Measurements from ENCODE around the gene ZNF408.
A peak's percentile ranks its signal among the peaks of the same experiment; 100 is the strongest.

ZNF408 gene

GRCh38 chr11:46676436-46677158 lies 24.2 kb upstream of the ZNF408 start:
- Histone ChIP-seq H3K27ac (ENCODE audit: low read depth, low read length) (peak overlapping the region; percentile 17), H3K4me1 (ENCODE audit: insufficient read depth, low read length) (peaks cover 22% of the 10 kb centered on the region), H3K36me3 (ENCODE audit: insufficient read depth, low read length) (peaks cover 63% of the 10 kb centered on the region), H3K27me3 (ENCODE audit: control insufficient read depth in 1 of 2, insufficient read depth in 2 of 2, low read length in 2 of 2) (no peaks in the 10 kb centered on the region), H3K9me3 (ENCODE audit: low read length) (no peaks in the 10 kb centered on the region), H3K9ac (ENCODE audit: low read length) (no peak overlapping the region), H3K4me3 (ENCODE audit: low read depth in 1 of 2, low read length in 2 of 2) (no peak overlapping the region)

GRCh38 chr11:46677169-46677568 lies 23.7 kb upstream of the ZNF408 start:
- no peak overlapping the region for H3K27ac ChIP-seq (ENCODE audit: low read depth, low read length)
- H3K9me3 ChIP-seq (ENCODE audit: low read length), result no peaks in the 10 kb centered on the region
- H3K36me3 ChIP-seq (ENCODE audit: insufficient read depth, low read length), result peaks cover 64% of the 10 kb centered on the region
- peaks cover 22% of the 10 kb centered on the region for H3K4me1 ChIP-seq (ENCODE audit: insufficient read depth, low read length)
- no peaks in the 10 kb centered on the region for H3K27me3 ChIP-seq (ENCODE audit: control insufficient read depth in 1 of 2, insufficient read depth in 2 of 2, low read length in 2 of 2)
- H3K9ac ChIP-seq (ENCODE audit: low read length), result no peak overlapping the region
- no peak overlapping the region for H3K4me3 ChIP-seq (ENCODE audit: low read depth in 1 of 2, low read length in 2 of 2)

GRCh38 chr11:46677991-46678740 lies 22.7 kb upstream of the ZNF408 start:
- no peak overlapping the region for H3K4me3 ChIP-seq (ENCODE audit: low read depth in 1 of 2, low read length in 2 of 2)
- H3K36me3 ChIP-seq (ENCODE audit: insufficient read depth, low read length), result peaks cover 54% of the 10 kb centered on the region
- H3K4me1 ChIP-seq (ENCODE audit: insufficient read depth, low read length), result peaks cover 22% of the 10 kb centered on the region
- H3K9me3 ChIP-seq (ENCODE audit: low read length), result no peaks in the 10 kb centered on the region
- no peaks in the 10 kb centered on the region for H3K27me3 ChIP-seq (ENCODE audit: control insufficient read depth in 1 of 2, insufficient read depth in 2 of 2, low read length in 2 of 2)
- no peak overlapping the region for H3K9ac ChIP-seq (ENCODE audit: low read length)
- H3K27ac ChIP-seq (ENCODE audit: low read depth, low read length), result no peak overlapping the region

GRCh38 chr11:46678741-46679130 lies 22.1 kb upstream of the ZNF408 start:
- Histone ChIP-seq H3K36me3 (ENCODE audit: insufficient read depth, low read length) (peaks cover 50% of the 10 kb centered on the region), H3K27me3 (ENCODE audit: control insufficient read depth in 1 of 2, insufficient read depth in 2 of 2, low read length in 2 of 2) (no peaks in the 10 kb centered on the region)

GRCh38 chr11:46679241-46680163 lies 21.3 kb upstream of the ZNF408 start:
- no peak overlapping the region for H3K4me3 ChIP-seq (ENCODE audit: low read depth in 1 of 2, low read length in 2 of 2)
- H3K9ac ChIP-seq (ENCODE audit: low read length), result no peak overlapping the region
- peaks cover 50% of the 10 kb centered on the region for H3K36me3 ChIP-seq (ENCODE audit: insufficient read depth, low read length)
- no peaks in the 10 kb centered on the region for H3K9me3 ChIP-seq (ENCODE audit: low read length)
- no peak overlapping the region for H3K27ac ChIP-seq (ENCODE audit: low read depth, low read length)
- H3K27me3 ChIP-seq (ENCODE audit: control insufficient read depth in 1 of 2, insufficient read depth in 2 of 2, low read length in 2 of 2), result no peaks in the 10 kb centered on the region
- peaks cover 21% of the 10 kb centered on the region for H3K4me1 ChIP-seq (ENCODE audit: insufficient read depth, low read length)

More at GRCh38 chr11:46678741-46679130, 22.1 kb upstream of the ZNF408 start:
- H3K27ac ChIP-seq (ENCODE audit: low read depth, low read length), result no peak overlapping the region
- peaks cover 22% of the 10 kb centered on the region for H3K4me1 ChIP-seq (ENCODE audit: insufficient read depth, low read length)
- no peak overlapping the region for H3K9ac ChIP-seq (ENCODE audit: low read length)
- H3K9me3 ChIP-seq (ENCODE audit: low read length), result no peaks in the 10 kb centered on the region
- no peak overlapping the region for H3K4me3 ChIP-seq (ENCODE audit: low read depth in 1 of 2, low read length in 2 of 2)

GRCh38 chr11:46680164-46680760 lies 20.6 kb upstream of the ZNF408 start:
- H3K36me3 ChIP-seq (ENCODE audit: insufficient read depth, low read length), result peaks cover 50% of the 10 kb centered on the region
- H3K27ac ChIP-seq (ENCODE audit: low read depth, low read length), result no peak overlapping the region
- no peak overlapping the region for H3K4me3 ChIP-seq (ENCODE audit: low read depth in 1 of 2, low read length in 2 of 2)
- H3K9ac ChIP-seq (ENCODE audit: low read length), result no peak overlapping the region
- H3K27me3 ChIP-seq (ENCODE audit: control insufficient read depth in 1 of 2, insufficient read depth in 2 of 2, low read length in 2 of 2), result no peaks in the 10 kb centered on the region
- H3K9me3 ChIP-seq (ENCODE audit: low read length), result no peaks in the 10 kb centered on the region
- peaks cover 13% of the 10 kb centered on the region for H3K4me1 ChIP-seq (ENCODE audit: insufficient read depth, low read length)

- Histone ChIP-seq H3K36me3 (ENCODE audit: insufficient read depth, low read length) (peaks cover 51% of the 10 kb centered on the region), H3K9ac (ENCODE audit: low read length) (no peak overlapping the region), H3K4me3 (ENCODE audit: low read depth in 1 of 2, low read length in 2 of 2) (no peak overlapping the region), H3K9me3 (ENCODE audit: low read length) (no peaks in the 10 kb centered on the region), H3K4me1 (ENCODE audit: insufficient read depth, low read length) (peaks cover 8% of the 10 kb centered on the region), H3K27me3 (ENCODE audit: control insufficient read depth in 1 of 2, insufficient read depth in 2 of 2, low read length in 2 of 2) (no peaks in the 10 kb centered on the region), H3K27ac (ENCODE audit: low read depth, low read length) (no peak overlapping the region)
Observed at GRCh38 chr11:46680815-46681214, 20.0 kb upstream of the ZNF408 start.

- H3K36me3 ChIP-seq (ENCODE audit: insufficient read depth, low read length), result peaks cover 57% of the 10 kb centered on the region
- no peak overlapping the region for H3K9ac ChIP-seq (ENCODE audit: low read length)
- no peaks in the 10 kb centered on the region for H3K9me3 ChIP-seq (ENCODE audit: low read length)
- peaks cover 4% of the 10 kb centered on the region for H3K4me1 ChIP-seq (ENCODE audit: insufficient read depth, low read length)
- H3K27ac ChIP-seq (ENCODE audit: low read depth, low read length), result no peak overlapping the region
- H3K4me3 ChIP-seq (ENCODE audit: low read depth in 1 of 2, low read length in 2 of 2), result no peak overlapping the region
- H3K27me3 ChIP-seq (ENCODE audit: control insufficient read depth in 1 of 2, insufficient read depth in 2 of 2, low read length in 2 of 2), result no peaks in the 10 kb centered on the region
Observed at GRCh38 chr11:46681814-46682213, 19.0 kb upstream of the ZNF408 start.

GRCh38 chr11:46682773-46683752 lies 17.8 kb upstream of the ZNF408 start:
- Histone ChIP-seq H3K36me3 (ENCODE audit: insufficient read depth, low read length) (peaks cover 60% of the 10 kb centered on the region), H3K4me3 (ENCODE audit: low read depth in 1 of 2, low read length in 2 of 2) (no peak overlapping the region), H3K9me3 (ENCODE audit: low read length) (no peaks in the 10 kb centered on the region), H3K9ac (ENCODE audit: low read length) (no peak overlapping the region), H3K4me1 (ENCODE audit: insufficient read depth, low read length) (peaks cover 7% of the 10 kb centered on the region), H3K27ac (ENCODE audit: low read depth, low read length) (no peak overlapping the region), H3K27me3 (ENCODE audit: control insufficient read depth in 1 of 2, insufficient read depth in 2 of 2, low read length in 2 of 2) (no peaks in the 10 kb centered on the region)

- Histone ChIP-seq H3K36me3 (ENCODE audit: insufficient read depth, low read length) (peaks cover 50% of the 10 kb centered on the region), H3K9me3 (ENCODE audit: low read length) (no peaks in the 10 kb centered on the region), H3K4me1 (ENCODE audit: insufficient read depth, low read length) (peaks cover 8% of the 10 kb centered on the region), H3K4me3 (ENCODE audit: low read depth in 1 of 2, low read length in 2 of 2) (no peak overlapping the region), H3K27ac (ENCODE audit: low read depth, low read length) (no peak overlapping the region), H3K27me3 (ENCODE audit: control insufficient read depth in 1 of 2, insufficient read depth in 2 of 2, low read length in 2 of 2) (no peaks in the 10 kb centered on the region), H3K9ac (ENCODE audit: low read length) (no peak overlapping the region)
Observed at GRCh38 chr11:46684367-46684766, 16.5 kb upstream of the ZNF408 start.
